HepG2 (cell line): ENCODE results near the gene FCHO1. TPM values are rescaled to one million over a fixed set of nuclear protein-coding genes. Genes with fewer than 3 reads are reported as not detected.
A peak's percentile ranks its signal among the peaks of the same experiment; 100 is the strongest.

Source experiments
- ATAC-seq: fragments of 200-7000 bp; cut with Tn5 transposase; 3 replicates; pipeline ENCODE4 v1.9.1; 2020; ENCODE audit warnings: mild to moderate bottlenecking, moderate library complexity
- BruUV-seq: library from RNA; stranded (reverse); fragments of 400-500 nt; replicated peaks from 2 replicates; lab custom pipeline; 2021; lab: Mats Ljungman, UMichigan
- CTCF ChIA-PET: fragments of 300-600 bp; formaldehyde crosslinking; extraction: SDS; loops from one replicate; lab custom pipeline; 2021; ENCODE audit warnings: low total read pairs, inconsistent platforms, low intra/inter-chr PET ratio; lab: Yijun Ruan, JAX
- POLR2A ChIA-PET: fragments of 350-600 bp; sonication (Branson Sonifier 250); formaldehyde crosslinking; loops from one replicate; lab custom pipeline; 2020; ENCODE audit warnings: antibody characterized with exemption, inconsistent platforms; lab: Yijun Ruan, JAX
- DNase-seq: peaks from one replicate; pipeline ENCODE4 v3.0.0-alpha.2; 2015; ENCODE audit warnings: low spot score
- FAIRE-seq: peaks from 3 replicates; lab custom pipeline; 2011; peaks lifted over from hg19 to GRCh38; lab: Jason Lieb, UNC
- H2AFZ ChIP-seq: one replicate; pipeline ENCODE4 v1.6.1; 2011; ENCODE audit warnings: low read length, inconsistent platforms
- H3K27ac ChIP-seq: fragments of 300-600 bp; 3 replicates; pipeline ENCODE4 v1.8.0; 2011; ENCODE audit warnings: mixed run types, mild to moderate bottlenecking, mixed read lengths, low read length, inconsistent platforms; ENCODE audit not compliant: insufficient read depth; ENCODE audit errors: extremely low read length
- H3K27me3 ChIP-seq, 2 experiments: fragments of 200-600 bp in 1 of 2; 2 replicates in 1 of 2; 3 replicates in 1 of 2; pipeline versions ENCODE4 v1.6.0 to v1.8.0; 2011; ENCODE audit warnings: low read length in 2 of 2, mild to moderate bottlenecking in 2 of 2, moderate library complexity in 2 of 2, inconsistent platforms in 1 of 2; ENCODE audit not compliant: insufficient read depth in 2 of 2, control insufficient read depth in 1 of 2
- H3K36me3 ChIP-seq, 2 experiments: fragments of 200-600 bp in 1 of 2; replicated peaks in 1 of 2; 2 replicates in 1 of 2; 3 replicates in 1 of 2; pipeline versions ENCODE4 v1.5.1 to v1.8.0; 2011; ENCODE audit warnings: low read length in 2 of 2, inconsistent platforms in 1 of 2; ENCODE audit not compliant: insufficient read depth in 2 of 2, control insufficient read depth in 1 of 2
- H3K4me1 ChIP-seq: 2 replicates; pipeline ENCODE4 v1.5.1; 2012; ENCODE audit warnings: low read length, inconsistent platforms; ENCODE audit not compliant: insufficient read depth
- H3K4me2 ChIP-seq: 2 replicates; pipeline ENCODE4 v1.6.0; 2011; ENCODE audit warnings: low read depth, low read length, inconsistent platforms
- H3K4me3 ChIP-seq, 3 experiments: fragments of 200-600 bp in 1 of 3; sonication (generic), shearing (Covaris generic) in 1 of 3; replicated peaks in 1 of 3; 2 replicates each; pipeline ENCODE4 v1.5.1; 2011 to 2016; ENCODE audit warnings: low read length in 3 of 3, inconsistent platforms in 2 of 3, low read depth in 2 of 3, mild to moderate bottlenecking in 2 of 3, control low read depth in 1 of 3, mixed read lengths in 1 of 3; ENCODE audit not compliant: insufficient read depth in 1 of 3
- H3K79me2 ChIP-seq: one replicate; pipeline ENCODE4 v1.6.1; 2011; ENCODE audit warnings: low read length, inconsistent platforms; ENCODE audit not compliant: insufficient read depth
- H3K9ac ChIP-seq: 2 replicates; pipeline ENCODE4 v1.6.0; 2011; ENCODE audit warnings: mild to moderate bottlenecking, low read depth, low read length, inconsistent platforms; ENCODE audit not compliant: insufficient read depth
- H3K9me3 ChIP-seq: 2 replicates; pipeline ENCODE4 v1.5.1; 2012; ENCODE audit warnings: mild to moderate bottlenecking, low read length
- H4K20me1 ChIP-seq: 2 replicates; pipeline ENCODE4 v1.6.0; 2011; ENCODE audit warnings: inconsistent platforms, mild to moderate bottlenecking, low read length, moderate library complexity; ENCODE audit not compliant: insufficient read depth
- ATAD3A ChIP-seq: sonication (generic); formaldehyde crosslinking; IDR thresholded peaks from 2 replicates; pipeline ENCODE4 v1.4.0; 2020; ENCODE audit warnings: missing genetic modification reagents
- CENPBD1 ChIP-seq: sonication (generic); formaldehyde crosslinking; IDR thresholded peaks from 2 replicates; pipeline ENCODE4 v1.8.0; 2022; ENCODE audit warnings: missing genetic modification reagents, low read depth, mild to moderate bottlenecking, borderline replicate concordance
- FOXC1 ChIP-seq: sonication (generic); formaldehyde crosslinking; IDR thresholded peaks from 2 replicates; pipeline ENCODE4 v1.8.0; 2022; ENCODE audit warnings: mild to moderate bottlenecking, missing genetic modification reagents, borderline replicate concordance
- GTF2F1 ChIP-seq: fragments of 150-350 bp; IDR thresholded peaks from 2 replicates; pipeline ENCODE4 v1.6.1; 2014; ENCODE audit warnings: low read length
- HMG20A ChIP-seq: IDR thresholded peaks from 2 replicates; pipeline ENCODE4 v1.6.1; 2016; ENCODE audit warnings: borderline replicate concordance
- KLF9 ChIP-seq: IDR thresholded peaks from 2 replicates; pipeline ENCODE4 v1.6.1; 2016; ENCODE audit warnings: low read depth
- SMYD3 ChIP-seq: sonication (generic); formaldehyde crosslinking; IDR thresholded peaks from 2 replicates; pipeline ENCODE4 v1.8.1; 2023; ENCODE audit warnings: mild to moderate bottlenecking, missing genetic modification reagents
- TBX2 ChIP-seq: sonication (generic); formaldehyde crosslinking; IDR thresholded peaks from 2 replicates; pipeline ENCODE4 v1.5.0; 2020; ENCODE audit warnings: missing genetic modification reagents, mild to moderate bottlenecking, borderline replicate concordance
- ZNF318 ChIP-seq: sonication (generic); formaldehyde crosslinking; IDR thresholded peaks from 2 replicates; pipeline ENCODE4 v1.4.0; 2020; ENCODE audit warnings: mild to moderate bottlenecking, missing genetic modification reagents
- ZNF343 ChIP-seq: sonication (generic); formaldehyde crosslinking; IDR thresholded peaks from 2 replicates; pipeline ENCODE4 v1.4.0; 2020; ENCODE audit warnings: mild to moderate bottlenecking, missing genetic modification reagents
- ZNF577 ChIP-seq: sonication (generic); formaldehyde crosslinking; IDR thresholded peaks from 2 replicates; pipeline ENCODE4 v1.4.0; 2020; ENCODE audit warnings: mild to moderate bottlenecking, low read depth, missing genetic modification reagents, borderline replicate concordance
- ZNF781 ChIP-seq: sonication (generic); formaldehyde crosslinking; IDR thresholded peaks from 2 replicates; pipeline ENCODE4 v1.5.1; 2020; ENCODE audit warnings: borderline replicate concordance, mild to moderate bottlenecking, missing genetic modification reagents; ENCODE audit errors: not compliant biosample characterization
- ZSCAN30 ChIP-seq: sonication (generic); formaldehyde crosslinking; IDR thresholded peaks from 2 replicates; pipeline ENCODE4 v1.5.0; 2020; ENCODE audit warnings: mild to moderate bottlenecking, missing genetic modification reagents
- WGBS: methylation state at CpG from one replicate; pipeline ENCODE4 v1.1.6; 2017; ENCODE audit warnings: low lambda C conversion rate; 5-methylcytosine and 5-hydroxymethylcytosine counted together
- in situ Hi-C: cut with HindIII; loops from 2 replicates; pipeline ENCODE4 v1.10.0; 2017; ENCODE audit warnings: low pct_unique_long_range_greater_than_20kb; ENCODE audit not compliant: extremely low pct_ligation_motif_present
- intact Hi-C: fragments of 100-400 bp; cut with micrococcal nuclease; formaldehyde crosslinking; loops from one replicate; pipeline ENCODE4 v1.10.0; 2022; ENCODE audit not compliant: unreplicated experiment
- polyA plus RNA-seq, 8 experiments: library from polyadenylated mRNA; depleted of rRNA in 3 of 8; stranded (reverse) in 7 of 8; unstranded in 1 of 8; fragments of >200 nt; fragmentation: Illumina TruSeq in 4 of 8; extraction: Trizol in 4 of 8; gene quantifications; 2 replicates each; pipeline versions ENCODE4 v1.2.1 to v1.2.3, GENCODE V29; 2011 to 2016; ENCODE audit warnings: low read depth in 4 of 8, missing spikeins in 1 of 8, mixed read lengths in 1 of 8; ENCODE audit not compliant: insufficient read depth in 1 of 8
- total RNA-seq, 5 experiments: library from RNA; depleted of rRNA; stranded (reverse); fragments of >200 nt; fragmentation: Illumina TruSeq; extraction: Trizol; gene quantifications; 2 replicates each; pipeline ENCODE4 v1.2.3, GENCODE V29; 2016; ENCODE audit warnings: low read depth in 1 of 5
- TF ChIP-seq, protein P1 (sequence below): sonication (generic); formaldehyde crosslinking; IDR thresholded peaks from 2 replicates; pipeline ENCODE4 v1.4.0; 2020; ENCODE audit warnings: missing genetic modification reagents

The FCHO1 gene
- total and polyA plus RNA-seq, 2 of the 13 experiments (the other 11 are each of a cell fraction or from before 2014, with no cell fraction given): 1.3 to 3.1 TPM

GRCh38 chr19:17794731-17795494, 43.6 kb downstream of the FCHO1 start, which contains the start of gene B3GNT3:
Gene B3GNT3, plus strand, starts transcription at chr19:17795138. Its CDS starts 12,670 bp downstream, at chr19:17807808.
- Histone ChIP-seq H3K36me3 (no peaks in the 10 kb centered on the region), H3K9me3 (no peaks in the 10 kb centered on the region), H3K4me2 (peak within 1 kb of the TSS; percentile 75), H4K20me1 (no peaks in the 10 kb centered on the region), H3K79me2 (no peaks in the 10 kb centered on the region), H3K9ac (peak within 1 kb of the TSS; percentile 70), H3K27me3 (peaks cover 0 to 15% of the 10 kb centered on the region in 2 experiments; a peak in 1 of 5 replicates), H3K27ac (no peak within 1 kb of the TSS), H3K4me1 (peaks cover 55% of the 10 kb centered on the region), H3K4me3 (peak within 1 kb of the TSS; percentile 64 to 79 (median 66)), H2AFZ (no peak within 1 kb of the TSS)
- ATAC-seq (peak; percentile 17), FAIRE-seq (no peak), DNase-seq (peak; percentile 46)
- intact Hi-C loops (loop anchor here (1.0 kb wide), 1 partner anchor 60 kb away; no protein-coding TSS in a partner anchor), in situ Hi-C loops (loop anchor here (5.0 kb wide), 1 partner anchor 52 kb away; the partner anchor contains the start of gene JAK3)
- POLR2A ChIA-PET: interaction anchor here (0.8 to 3.8 kb wide), 9 partner anchors 9 to 429 kb away, joined by 3 to 24 read pairs (median 4); partner anchors contain the start of genes JAK3, MAP1S and RPL18A
- under 1% methylated on average over 35 of the region's 50 CpGs for WGBS
- BruUV-seq: no TSS peak
- CTCF ChIA-PET: no interaction called here
- TF ChIP-seq SMYD3 (CRISPR knock-in tag) (no peak), FOXC1 (CRISPR knock-in tag) (no peak), ZNF781 (no peak), KLF9 (CRISPR knock-in tag) (no peak), ZNF343 (no peak), TBX2 (CRISPR knock-in tag) (no peak), GTF2F1 (no peak), CENPBD1 (no peak), ZSCAN30 (no peak), ZNF318 (CRISPR knock-in tag) (no peak), HMG20A (no peak), ZNF577 (no peak), ATAD3A (CRISPR knock-in tag) (no peak)
- TF ChIP-seq, protein P1, sequence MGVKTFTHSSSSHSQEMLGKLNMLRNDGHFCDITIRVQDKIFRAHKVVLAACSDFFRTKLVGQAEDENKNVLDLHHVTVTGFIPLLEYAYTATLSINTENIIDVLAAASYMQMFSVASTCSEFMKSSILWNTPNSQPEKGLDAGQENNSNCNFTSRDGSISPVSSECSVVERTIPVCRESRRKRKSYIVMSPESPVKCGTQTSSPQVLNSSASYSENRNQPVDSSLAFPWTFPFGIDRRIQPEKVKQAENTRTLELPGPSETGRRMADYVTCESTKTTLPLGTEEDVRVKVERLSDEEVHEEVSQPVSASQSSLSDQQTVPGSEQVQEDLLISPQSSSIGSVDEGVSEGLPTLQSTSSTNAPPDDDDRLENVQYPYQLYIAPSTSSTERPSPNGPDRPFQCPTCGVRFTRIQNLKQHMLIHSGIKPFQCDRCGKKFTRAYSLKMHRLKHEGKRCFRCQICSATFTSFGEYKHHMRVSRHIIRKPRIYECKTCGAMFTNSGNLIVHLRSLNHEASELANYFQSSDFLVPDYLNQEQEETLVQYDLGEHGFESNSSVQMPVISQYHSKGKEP (CRISPR knock-in tag): no peak
